ENCODE results near the gene MUCL3. TPM values are rescaled to one million over a fixed set of nuclear protein-coding genes. Genes with fewer than 3 reads are reported as not detected.
"Not testable (repeated sequence)": the region's sequence is repeated elsewhere in the genome, so short reads cannot be mapped to it uniquely, and the experiment has no call there.

The MUCL3 gene
- total RNA-seq, 2 experiments from 2014 or later = not detected

DNA sequence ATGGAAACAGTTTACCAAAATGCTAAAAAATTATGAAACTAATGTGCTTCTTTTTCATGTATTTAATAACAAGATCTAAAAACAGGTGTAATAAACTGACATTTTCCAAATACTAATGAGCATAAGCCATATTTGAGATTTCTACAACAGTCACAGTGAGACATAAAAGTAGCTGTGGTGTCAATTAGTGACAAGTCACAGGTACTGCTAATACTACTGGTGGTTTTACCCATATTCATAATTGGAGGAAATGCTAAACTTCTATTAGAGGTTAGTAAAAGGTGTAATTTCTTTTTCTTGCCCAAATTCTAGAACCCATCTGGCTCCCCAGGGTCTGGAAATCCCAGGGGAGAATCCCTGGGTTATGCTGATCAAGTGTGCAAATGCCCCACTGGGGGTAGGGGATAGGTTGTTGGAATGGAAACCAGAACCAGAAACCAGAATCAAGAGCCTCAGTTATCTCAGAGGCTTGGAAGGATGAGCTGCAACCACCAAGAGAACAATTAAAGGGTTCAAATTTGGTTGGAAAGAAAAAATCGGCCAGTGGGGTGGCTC lies 39.8 kb upstream of the MUCL3 start:
- CTCF ChIA-PET = interaction anchor here (0.6 to 1.3 kb wide), 6 partner anchors 13 to 380 kb away, joined by 3 to 4 read pairs (median 3); partner anchors contain the start of gene VARS2
- Mint-ChIP-seq H3K4me1 (peaks cover 3% of the 10 kb centered on the region), H3K4me3 (no peak overlapping the region), H3K27ac (no peak overlapping the region), H3K27me3 (no peaks in the 10 kb centered on the region), H3K36me3 (ENCODE audit: low read depth) (peaks cover 3% of the 10 kb centered on the region), H3K9me3 (ENCODE audit: low read depth) (no peaks in the 10 kb centered on the region)
- intact Hi-C loops (cut with DNase I, micrococcal nuclease) = no loop called here
- DNase-seq = no peak
- ATAC-seq = no peak
- POLR2A ChIA-PET = no interaction called here

DNA sequence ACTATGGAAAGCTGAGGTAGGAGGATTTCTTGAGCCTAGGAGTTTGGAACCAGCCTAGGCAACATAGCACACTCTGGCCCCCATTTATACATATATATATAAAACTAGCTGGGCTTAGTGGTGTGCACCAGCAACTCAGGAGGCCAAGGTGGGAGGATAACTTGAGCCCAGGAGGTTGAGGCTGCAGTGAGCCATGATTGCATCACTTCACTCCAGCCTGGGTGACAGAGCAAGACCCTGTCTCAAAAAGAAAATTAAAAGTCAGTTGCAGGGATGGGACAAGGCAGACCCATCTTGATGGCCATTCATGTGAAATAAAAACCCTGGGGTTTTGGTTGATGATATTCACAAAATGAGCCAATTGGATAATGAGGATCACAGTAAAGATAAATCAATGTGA lies 39.3 kb upstream of the MUCL3 start:
- intact Hi-C loops (cut with DNase I, micrococcal nuclease) = no loop called here
- Mint-ChIP-seq H3K4me3 (no peak overlapping the region), H3K27me3 (no peaks in the 10 kb centered on the region), H3K36me3 (ENCODE audit: low read depth) (peaks cover 3% of the 10 kb centered on the region), H3K4me1 (peaks cover 3% of the 10 kb centered on the region), H3K9me3 (ENCODE audit: low read depth) (no peaks in the 10 kb centered on the region), H3K27ac (no peak overlapping the region)
- ChIA-PET CTCF (interaction anchor here (0.7 to 1.2 kb wide), 3 partner anchors 21 to 168 kb away, joined by 3 to 4 read pairs (median 3); no protein-coding TSS in a partner anchor), POLR2A (no interaction called here)
- ATAC-seq (no peak), DNase-seq (no peak)

DNA sequence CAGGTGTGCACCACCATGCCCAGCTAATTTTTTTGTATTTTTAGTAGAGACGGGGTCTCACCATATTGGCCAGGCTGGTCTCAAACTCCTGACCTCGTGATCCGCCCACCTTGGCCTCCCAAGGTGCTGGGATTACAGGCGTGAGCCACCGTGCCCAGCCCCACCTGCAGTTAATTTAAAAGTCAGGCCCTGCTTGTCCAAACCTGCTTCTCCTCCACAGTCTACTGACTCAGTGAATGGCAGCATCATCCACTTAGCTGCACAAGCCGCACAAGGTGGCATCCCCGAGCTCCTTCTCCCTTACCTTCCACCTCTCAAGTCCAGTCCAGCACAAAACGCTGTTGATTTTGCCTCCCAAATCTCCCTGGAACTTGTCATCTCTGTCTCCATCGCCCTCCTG lies 38.6 kb upstream of the MUCL3 start:
- H3K27ac Mint-ChIP-seq; ATAC-seq; POLR2A ChIA-PET; DNase-seq; H3K4me1 Mint-ChIP-seq; H3K27me3 Mint-ChIP-seq; H3K9me3 Mint-ChIP-seq (ENCODE audit: low read depth); H3K4me3 Mint-ChIP-seq; intact Hi-C loops (cut with DNase I, micrococcal nuclease); H3K36me3 Mint-ChIP-seq (ENCODE audit: low read depth): not testable (repeated sequence)
- CTCF ChIA-PET = interaction anchor here (0.7 to 1.1 kb wide), 2 partner anchors 21 to 261 kb away, joined by 3 read pairs; no protein-coding TSS in a partner anchor

DNA sequence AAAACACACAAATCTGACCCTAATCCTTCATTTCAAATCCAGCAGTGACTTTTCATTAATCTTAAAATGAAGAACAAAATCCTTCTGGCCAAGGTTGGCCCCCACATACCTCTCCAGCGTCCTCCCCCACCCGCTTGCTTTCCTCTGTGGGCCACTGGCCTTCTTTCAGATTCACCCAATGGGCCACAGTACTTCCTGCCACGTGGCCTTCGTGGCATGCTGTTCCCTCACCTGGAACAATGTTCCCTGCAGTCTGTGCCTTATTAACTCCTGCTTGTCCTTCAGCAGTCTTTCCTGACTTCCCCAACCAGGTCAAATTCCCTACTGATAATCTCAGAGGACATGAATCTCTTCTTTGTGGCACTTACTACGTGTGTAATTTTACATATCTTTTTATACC lies 38.1 kb upstream of the MUCL3 start:
- CTCF ChIA-PET = interaction anchor here (0.7 kb wide), 1 partner anchor 261 kb away, joined by 3 read pairs; no protein-coding TSS in a partner anchor
- no peak for ATAC-seq

DNA sequence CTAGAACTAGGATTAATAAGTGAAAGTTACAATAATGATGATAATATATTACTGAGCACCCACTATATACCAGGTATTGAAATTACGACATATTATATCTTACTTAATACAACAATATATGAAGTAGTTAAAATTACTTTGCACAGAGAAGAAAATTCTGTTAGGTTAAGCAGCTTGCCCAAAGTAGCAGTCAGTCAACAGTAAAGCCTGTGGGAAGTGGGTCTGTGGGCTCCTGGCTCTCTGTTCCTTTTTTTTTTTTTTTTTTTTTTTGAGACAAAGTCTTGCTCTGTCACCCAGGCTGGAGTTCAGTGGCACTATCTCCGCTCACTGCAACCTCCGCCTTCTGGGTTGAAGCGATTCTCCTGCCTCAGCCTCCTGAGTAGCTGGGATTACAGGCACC lies 37.5 kb upstream of the MUCL3 start:
- H3K36me3 Mint-ChIP-seq (ENCODE audit: low read depth) = peaks cover 3% of the 10 kb centered on the region
- no peak overlapping the region for H3K27ac Mint-ChIP-seq
- no peak overlapping the region for H3K4me3 Mint-ChIP-seq
- H3K9me3 Mint-ChIP-seq (ENCODE audit: low read depth) = no peaks in the 10 kb centered on the region
- CTCF ChIA-PET = interaction anchor here (0.8 kb wide), 1 partner anchor 166 kb away, joined by 3 read pairs; no protein-coding TSS in a partner anchor
- H3K27me3 Mint-ChIP-seq = no peaks in the 10 kb centered on the region
- DNase-seq (no peak), ATAC-seq (no peak)
- intact Hi-C loops (cut with DNase I, micrococcal nuclease) = no loop called here
- peaks cover 9% of the 10 kb centered on the region for H3K4me1 Mint-ChIP-seq
- POLR2A ChIA-PET = no interaction called here

More for the DNA sequence above, 38.1 kb upstream of the MUCL3 start:
- no peak for DNase-seq
- Mint-ChIP-seq H3K36me3 (ENCODE audit: low read depth) (peaks cover 3% of the 10 kb centered on the region), H3K4me3 (no peak overlapping the region), H3K27me3 (no peaks in the 10 kb centered on the region), H3K4me1 (peaks cover 7% of the 10 kb centered on the region), H3K27ac (no peak overlapping the region), H3K9me3 (ENCODE audit: low read depth) (no peaks in the 10 kb centered on the region)
- intact Hi-C loops (cut with DNase I, micrococcal nuclease) = no loop called here
- POLR2A ChIA-PET = no interaction called here

DNA sequence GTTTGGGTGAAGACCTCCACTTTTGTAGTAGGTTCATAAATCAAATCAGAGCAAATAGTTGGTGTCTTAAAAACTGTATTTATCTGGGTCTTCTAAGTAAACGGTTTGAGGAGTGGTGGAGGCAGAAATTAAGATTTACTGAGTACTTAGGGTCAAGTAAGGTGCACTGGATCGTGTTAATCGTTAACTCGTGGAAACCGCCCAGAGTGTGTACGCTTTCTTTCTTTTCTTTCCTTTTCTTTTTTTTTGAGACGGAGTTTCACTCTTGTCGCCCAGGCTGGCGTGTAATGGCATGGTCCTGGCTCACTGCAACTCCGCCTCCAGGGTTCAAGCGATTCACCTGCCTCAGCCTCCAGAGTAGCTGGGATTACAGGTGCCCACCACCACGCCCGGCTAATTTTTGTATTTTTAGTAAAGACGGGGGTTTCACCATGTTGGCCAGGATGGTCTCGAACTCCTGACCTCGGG lies 33.4 kb upstream of the MUCL3 start:
- H3K4me3 Mint-ChIP-seq = peak overlapping the region; percentile 95
- POLR2A ChIA-PET = not testable (repeated sequence)

DNA sequence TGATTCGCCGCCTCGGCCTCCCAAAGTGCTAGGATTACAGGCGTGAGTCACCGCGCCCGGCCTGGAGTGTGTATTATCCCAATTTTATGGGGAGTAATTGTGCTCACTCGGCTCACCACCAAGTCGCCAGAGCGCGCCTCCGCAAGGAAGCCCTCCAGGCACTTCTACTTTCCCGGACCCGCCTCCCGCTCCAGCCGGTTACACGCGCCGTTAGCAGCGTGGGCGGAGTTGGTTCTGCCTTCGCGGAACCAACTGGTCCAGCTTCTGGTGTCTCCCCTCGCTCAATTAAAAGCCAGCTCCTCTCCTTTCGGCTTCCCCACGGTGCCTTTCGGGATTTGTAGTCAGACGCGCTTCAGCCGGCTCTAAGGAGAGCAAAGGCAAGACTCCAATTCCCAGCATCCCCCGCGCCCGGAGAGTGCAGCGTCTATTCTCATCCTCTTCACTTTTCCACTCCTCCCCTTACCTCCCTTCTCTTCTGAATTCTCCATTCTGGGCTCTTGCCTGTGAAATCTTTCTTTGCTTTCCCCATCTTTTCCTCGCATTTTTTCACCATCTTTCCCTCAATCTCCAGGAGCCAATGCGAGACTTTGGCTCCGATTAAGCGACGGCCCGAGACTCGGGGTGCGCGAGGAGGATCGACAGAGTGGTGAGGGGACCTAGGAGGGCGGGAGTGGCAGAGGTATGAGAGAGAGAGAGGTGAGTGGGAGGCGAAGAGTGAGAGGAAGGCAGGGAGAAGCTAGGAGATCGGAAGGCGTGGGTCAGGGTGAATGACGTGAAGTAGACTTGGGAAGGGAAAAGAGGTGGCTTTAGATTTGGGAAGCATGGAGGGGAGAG lies 32.8 kb upstream of the MUCL3 start, which contains the start of gene GTF2H4:
Gene GTF2H4 (plus strand): TSS at position 450 of the 834 bp plus-strand sequence.
- ATAC-seq = peak; percentile 99
- Mint-ChIP-seq H3K9me3 (ENCODE audit: low read depth) (no peaks in the 10 kb centered on the region), H3K4me1 (peaks cover 17% of the 10 kb centered on the region), H3K4me3 (peak within 1 kb of the TSS; percentile 95), H3K36me3 (ENCODE audit: low read depth) (peaks cover 18% of the 10 kb centered on the region), H3K27ac (peak within 1 kb of the TSS; percentile 86), H3K27me3 (no peaks in the 10 kb centered on the region)
- ChIA-PET CTCF (interaction anchor here (0.6 to 1.7 kb wide), 11 partner anchors 78 to 337 kb away, joined by 3 to 7 read pairs (median 4); partner anchors contain the start of gene ABCF1), POLR2A (no interaction called here)
- DNase-seq = peak; percentile 96
- intact Hi-C loops (cut with DNase I, micrococcal nuclease) = loop anchor here in 1 of 2 experiments (2.0 to 5.0 kb wide), 3 partner anchors 221 to 759 kb away; partner anchors contain the start of genes CSNK2B, LY6G5B, MRPS18B and PPP1R10

More for the DNA sequence above, 33.4 kb upstream of the MUCL3 start:
- Mint-ChIP-seq H3K27ac (peak overlapping the region; percentile 61), H3K4me1 (peaks cover 17% of the 10 kb centered on the region), H3K36me3 (ENCODE audit: low read depth) (peaks cover 13% of the 10 kb centered on the region)
- not testable (repeated sequence) for ATAC-seq; H3K27me3 Mint-ChIP-seq; H3K9me3 Mint-ChIP-seq (ENCODE audit: low read depth); DNase-seq
- intact Hi-C loops (cut with DNase I, micrococcal nuclease) = loop anchor here in 1 of 2 experiments (5.0 kb wide), 2 partner anchors 290 to 760 kb away; partner anchors contain the start of genes CSNK2B, LY6G5B, MRPS18B and PPP1R10
- CTCF ChIA-PET = interaction anchor here (0.6 to 1.7 kb wide), 11 partner anchors 77 to 397 kb away, joined by 3 to 7 read pairs (median 4); partner anchors contain the start of gene ABCF1

DNA sequence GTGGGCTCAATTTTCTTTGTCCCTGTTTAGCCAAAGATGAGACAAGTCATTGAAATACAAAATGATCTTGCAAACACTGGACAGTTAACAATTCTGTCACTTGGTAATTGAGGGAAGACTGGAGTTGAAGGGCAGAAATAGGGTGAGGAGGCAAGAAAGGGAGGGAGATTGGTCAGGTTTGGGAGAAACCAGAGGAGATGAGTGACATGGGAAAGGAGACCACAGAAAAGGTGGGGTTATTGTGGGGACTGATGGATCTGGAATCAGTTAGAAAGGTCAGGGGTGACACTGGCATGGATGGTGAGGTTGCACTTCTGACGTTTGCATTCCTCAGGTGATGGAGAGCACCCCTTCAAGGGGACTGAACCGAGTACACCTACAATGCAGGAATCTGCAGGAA lies 32.1 kb upstream of the MUCL3 start:
- H3K9me3 Mint-ChIP-seq (ENCODE audit: low read depth) = no peaks in the 10 kb centered on the region
- no peak for ATAC-seq
- DNase-seq = no peak
- peak overlapping the region; percentile 86 for H3K27ac Mint-ChIP-seq
- intact Hi-C loops (cut with DNase I, micrococcal nuclease) = loop anchor here in 1 of 2 experiments (2.0 to 5.0 kb wide), 3 partner anchors 222 to 759 kb away; partner anchors contain the start of genes CSNK2B, LY6G5B, MRPS18B and PPP1R10
- ChIA-PET POLR2A (no interaction called here), CTCF (interaction anchor here (1.1 to 1.5 kb wide), 4 partner anchors 79 to 178 kb away, joined by 4 to 7 read pairs (median 6); no protein-coding TSS in a partner anchor)
- peaks cover 25% of the 10 kb centered on the region for H3K36me3 Mint-ChIP-seq (ENCODE audit: low read depth)
- peak overlapping the region; percentile 95 for H3K4me3 Mint-ChIP-seq
- H3K27me3 Mint-ChIP-seq = no peaks in the 10 kb centered on the region
- H3K4me1 Mint-ChIP-seq = peaks cover 23% of the 10 kb centered on the region

DNA sequence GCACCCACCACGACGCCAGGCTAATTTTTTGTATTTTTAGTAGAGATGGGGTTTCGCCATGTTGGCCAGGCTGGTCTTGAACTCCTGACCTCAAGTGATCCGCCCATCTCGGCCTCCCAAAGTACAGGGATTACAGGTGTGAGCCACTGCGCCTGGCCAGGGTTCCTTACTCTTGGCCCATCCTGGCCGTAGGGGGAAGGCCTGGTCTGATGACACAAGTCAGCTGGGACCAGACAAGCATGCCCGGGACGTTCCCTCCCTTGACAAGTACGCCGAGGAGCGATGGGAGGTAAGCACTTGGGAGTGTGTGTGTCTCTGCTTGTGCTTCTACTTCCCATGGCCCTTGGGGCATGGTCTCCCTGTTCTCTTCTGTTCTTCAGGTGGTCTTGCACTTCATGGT lies 30.3 kb upstream of the MUCL3 start:
- not testable (repeated sequence) for H3K27ac Mint-ChIP-seq

DNA sequence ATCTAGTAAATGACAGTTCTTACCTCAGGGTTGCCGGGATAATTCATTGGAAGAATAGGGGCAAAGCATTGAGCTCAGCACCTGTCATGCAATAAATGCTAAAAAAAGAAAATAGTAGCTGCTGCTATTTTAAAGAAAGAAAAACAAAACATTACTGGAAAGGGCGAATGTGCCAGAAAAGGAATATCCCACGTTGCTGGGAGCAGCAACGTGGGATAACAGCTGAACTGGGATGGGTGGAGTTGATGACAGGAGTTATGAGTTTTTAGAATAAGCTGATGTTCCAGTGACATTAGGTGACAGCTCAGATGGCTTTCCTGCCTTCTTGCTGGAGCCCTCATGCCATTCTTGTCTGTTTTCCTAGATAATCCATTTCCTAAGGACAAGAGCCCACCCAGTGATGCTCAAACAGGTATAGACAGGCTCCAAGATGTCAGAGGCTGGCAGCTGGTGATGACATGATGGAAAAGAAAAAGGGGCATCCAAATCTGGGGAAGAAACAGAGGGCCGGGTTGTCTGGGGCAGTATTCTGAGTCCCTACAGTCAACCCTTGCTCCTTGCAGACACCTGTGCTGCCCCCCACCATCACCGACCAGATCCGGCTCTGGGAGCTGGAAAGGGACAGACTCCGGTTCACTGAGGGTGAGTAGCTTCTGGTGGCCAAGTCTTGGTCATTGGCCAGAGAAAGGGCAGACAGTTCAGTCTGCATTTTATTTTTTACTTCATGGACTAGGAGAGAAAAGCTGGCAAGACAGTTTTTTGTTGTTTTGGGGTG lies 27.8 kb upstream of the MUCL3 start:
- DNase-seq = no peak
- Mint-ChIP-seq H3K9me3 (ENCODE audit: low read depth) (no peaks in the 10 kb centered on the region), H3K27ac (peak overlapping the region; percentile 95), H3K27me3 (no peaks in the 10 kb centered on the region), H3K4me3 (peak overlapping the region; percentile 87), H3K4me1 (peaks cover 36% of the 10 kb centered on the region), H3K36me3 (ENCODE audit: low read depth) (peaks cover 46% of the 10 kb centered on the region)
- intact Hi-C loops (cut with DNase I, micrococcal nuclease) = loop anchor here in 1 of 2 experiments (5.0 kb wide), 1 partner anchor 701 kb away; the partner anchor contains the start of gene TRIM26
- no peak for ATAC-seq
- ChIA-PET POLR2A (interaction anchor here (0.6 to 0.9 kb wide), 3 partner anchors 85 to 185 kb away, joined by 3 to 4 read pairs (median 3); no protein-coding TSS in a partner anchor), CTCF (interaction anchor here (0.6 to 7.4 kb wide), 23 partner anchors 13 to 1223 kb away, joined by 3 to 92 read pairs (median 4); no protein-coding TSS in a partner anchor)

More for the DNA sequence above, 30.3 kb upstream of the MUCL3 start:
- DNase-seq; ATAC-seq; H3K27me3 Mint-ChIP-seq; H3K4me3 Mint-ChIP-seq; H3K9me3 Mint-ChIP-seq (ENCODE audit: low read depth); POLR2A ChIA-PET: not testable (repeated sequence)
- intact Hi-C loops (cut with DNase I, micrococcal nuclease) = loop anchor here in 1 of 2 experiments (5.0 kb wide), 1 partner anchor 698 kb away; the partner anchor contains the start of gene TRIM26
- peaks cover 26% of the 10 kb centered on the region for H3K36me3 Mint-ChIP-seq (ENCODE audit: low read depth)
- CTCF ChIA-PET = interaction anchor here (7.4 kb wide), 1 partner anchor 176 kb away, joined by 92 read pairs; no protein-coding TSS in a partner anchor
- peaks cover 26% of the 10 kb centered on the region for H3K4me1 Mint-ChIP-seq

Data from activated CD4-positive, alpha-beta T cell treated with anti-CD3 and anti-CD28 coated beads for 36 hours (primary cell).